Stimulated activated memory B cell treated with anti-CD40 and anti-IgM and Interleukin-4, amounts not matched to agents 10 μg/mL and 1 μg/mL and 100 μg/mL, for 72 hours (primary cell): ENCODE results near the gene CTPS2.
A peak's percentile ranks its signal among the peaks of the same experiment; 100 is the strongest.
"Not testable (repeated sequence)": the region's sequence is repeated elsewhere in the genome, so short reads cannot be mapped to it uniquely, and the experiment has no call there.

Experiments
- ATAC-seq: fragments of 150-1000 bp; cut with Tn5 transposase; 2 replicates; pipeline ENCODE4 v1.10.0; 2021
- H3K27ac Mint-ChIP-seq: one replicate; pipeline ENCODE4 v1.8.0; 2022; ENCODE audit warnings: mild to moderate bottlenecking, mixed read lengths
- H3K27me3 Mint-ChIP-seq: one replicate; pipeline ENCODE4 v1.8.0; 2022; ENCODE audit warnings: mixed read lengths
- H3K36me3 Mint-ChIP-seq: one replicate; pipeline ENCODE4 v1.8.0; 2022; ENCODE audit warnings: mixed read lengths
- H3K4me1 Mint-ChIP-seq: one replicate; pipeline ENCODE4 v1.8.0; 2022; ENCODE audit warnings: mixed read lengths
- H3K4me3 Mint-ChIP-seq: one replicate; pipeline ENCODE4 v1.8.0; 2022; ENCODE audit warnings: mild to moderate bottlenecking, moderate library complexity, mixed read lengths
- H3K9me3 Mint-ChIP-seq: one replicate; pipeline ENCODE4 v1.8.0; 2022; ENCODE audit warnings: mixed read lengths

The CTPS2 gene

GRCh38 chrX:16712548-16713155 lies at the start of gene CTPS2:
CTPS2 (minus strand) TSS chrX:16712669; CDS start chrX:16702902, 9,767 bp downstream.
- peak within 1 kb of the TSS; percentile 87 for H3K4me3 Mint-ChIP-seq
- H3K36me3 Mint-ChIP-seq, result no peaks in the 10 kb centered on the region
- peak; percentile 85 for ATAC-seq
- H3K27ac Mint-ChIP-seq, result peak within 1 kb of the TSS; percentile 87
- no peaks in the 10 kb centered on the region for H3K9me3 Mint-ChIP-seq
- no peaks in the 10 kb centered on the region for H3K27me3 Mint-ChIP-seq
- H3K4me1 Mint-ChIP-seq, result peaks cover 17% of the 10 kb centered on the region

- H3K9me3 Mint-ChIP-seq, H3K27me3 Mint-ChIP-seq, ATAC-seq, H3K27ac Mint-ChIP-seq, H3K4me1 Mint-ChIP-seq, H3K36me3 Mint-ChIP-seq, H3K4me3 Mint-ChIP-seq: not testable (repeated sequence)
Measured at GRCh38 chrX:16761500-16761899, 49.0 kb upstream of the CTPS2 start.

- H3K36me3 Mint-ChIP-seq, result peaks cover 32% of the 10 kb centered on the region
- no peak overlapping the region for H3K27ac Mint-ChIP-seq
- H3K4me1 Mint-ChIP-seq, result no peaks in the 10 kb centered on the region
- no peak overlapping the region for H3K4me3 Mint-ChIP-seq
- H3K27me3 Mint-ChIP-seq, result no peaks in the 10 kb centered on the region
- no peak for ATAC-seq
- H3K9me3 Mint-ChIP-seq, result no peaks in the 10 kb centered on the region
Measured at GRCh38 chrX:16756724-16757123, 44.3 kb upstream of the CTPS2 start.

- no peak overlapping the region for H3K27ac Mint-ChIP-seq
- no peak overlapping the region for H3K4me3 Mint-ChIP-seq
- H3K36me3 Mint-ChIP-seq, result peaks cover 32% of the 10 kb centered on the region
- no peaks in the 10 kb centered on the region for H3K4me1 Mint-ChIP-seq
- no peaks in the 10 kb centered on the region for H3K27me3 Mint-ChIP-seq
- no peaks in the 10 kb centered on the region for H3K9me3 Mint-ChIP-seq
- no peak for ATAC-seq
Measured at GRCh38 chrX:16754019-16754418, 41.5 kb upstream of the CTPS2 start.

GRCh38 chrX:16750136-16750535 lies 37.7 kb upstream of the CTPS2 start:
- peaks cover 23% of the 10 kb centered on the region for H3K36me3 Mint-ChIP-seq
- no peaks in the 10 kb centered on the region for H3K27me3 Mint-ChIP-seq
- no peaks in the 10 kb centered on the region for H3K4me1 Mint-ChIP-seq
- H3K27ac Mint-ChIP-seq, result no peak overlapping the region
- H3K9me3 Mint-ChIP-seq, result no peaks in the 10 kb centered on the region
- no peak for ATAC-seq
- H3K4me3 Mint-ChIP-seq, result no peak overlapping the region

GRCh38 chrX:16748425-16748824 lies 36.0 kb upstream of the CTPS2 start:
- Mint-ChIP-seq H3K4me3 (no peak overlapping the region), H3K36me3 (peaks cover 22% of the 10 kb centered on the region), H3K4me1 (no peaks in the 10 kb centered on the region), H3K27me3 (no peaks in the 10 kb centered on the region), H3K9me3 (no peaks in the 10 kb centered on the region), H3K27ac (no peak overlapping the region)
- no peak for ATAC-seq

GRCh38 chrX:16745659-16746058 lies 33.2 kb upstream of the CTPS2 start:
- Mint-ChIP-seq H3K4me1 (no peaks in the 10 kb centered on the region), H3K36me3 (peaks cover 20% of the 10 kb centered on the region), H3K4me3 (no peak overlapping the region), H3K9me3 (no peaks in the 10 kb centered on the region), H3K27ac (no peak overlapping the region), H3K27me3 (no peaks in the 10 kb centered on the region)
- ATAC-seq, result no peak

GRCh38 chrX:16745102-16745501 lies 32.6 kb upstream of the CTPS2 start:
- H3K27me3 Mint-ChIP-seq, result no peaks in the 10 kb centered on the region
- no peak overlapping the region for H3K27ac Mint-ChIP-seq
- H3K4me3 Mint-ChIP-seq, result no peak overlapping the region

GRCh38 chrX:16743604-16744325 lies 31.3 kb upstream of the CTPS2 start:
- no peaks in the 10 kb centered on the region for H3K9me3 Mint-ChIP-seq
- no peak overlapping the region for H3K4me3 Mint-ChIP-seq
- H3K36me3 Mint-ChIP-seq, result peaks cover 34% of the 10 kb centered on the region
- H3K27ac Mint-ChIP-seq, result no peak overlapping the region
- no peak for ATAC-seq
- no peaks in the 10 kb centered on the region for H3K4me1 Mint-ChIP-seq
- no peaks in the 10 kb centered on the region for H3K27me3 Mint-ChIP-seq

More at GRCh38 chrX:16745102-16745501, 32.6 kb upstream of the CTPS2 start:
- no peak for ATAC-seq
- peaks cover 26% of the 10 kb centered on the region for H3K36me3 Mint-ChIP-seq
- H3K9me3 Mint-ChIP-seq, result no peaks in the 10 kb centered on the region
- no peaks in the 10 kb centered on the region for H3K4me1 Mint-ChIP-seq

- no peaks in the 10 kb centered on the region for H3K27me3 Mint-ChIP-seq
- H3K4me1 Mint-ChIP-seq, result no peaks in the 10 kb centered on the region
- H3K9me3 Mint-ChIP-seq, result no peaks in the 10 kb centered on the region
- ATAC-seq, result no peak
- peaks cover 38% of the 10 kb centered on the region for H3K36me3 Mint-ChIP-seq
- H3K4me3 Mint-ChIP-seq, result no peak overlapping the region
- H3K27ac Mint-ChIP-seq, result no peak overlapping the region
Measured at GRCh38 chrX:16739574-16739973, 27.1 kb upstream of the CTPS2 start.

GRCh38 chrX:16737024-16737423 lies 24.6 kb upstream of the CTPS2 start:
- Mint-ChIP-seq H3K36me3 (peaks cover 32% of the 10 kb centered on the region), H3K4me3 (no peak overlapping the region)
- no peak for ATAC-seq

GRCh38 chrX:16733013-16733412 lies 20.5 kb upstream of the CTPS2 start:
- H3K27me3 Mint-ChIP-seq, result no peaks in the 10 kb centered on the region
- H3K27ac Mint-ChIP-seq, result no peak overlapping the region
- H3K4me1 Mint-ChIP-seq, result peaks cover 5% of the 10 kb centered on the region
- no peak for ATAC-seq
- H3K36me3 Mint-ChIP-seq, result peaks cover 14% of the 10 kb centered on the region
- no peaks in the 10 kb centered on the region for H3K9me3 Mint-ChIP-seq
- H3K4me3 Mint-ChIP-seq, result no peak overlapping the region

More at GRCh38 chrX:16737024-16737423, 24.6 kb upstream of the CTPS2 start:
- no peaks in the 10 kb centered on the region for H3K9me3 Mint-ChIP-seq
- H3K4me1 Mint-ChIP-seq, result peaks cover 5% of the 10 kb centered on the region
- no peaks in the 10 kb centered on the region for H3K27me3 Mint-ChIP-seq
- H3K27ac Mint-ChIP-seq, result no peak overlapping the region

- H3K27ac Mint-ChIP-seq, result no peak overlapping the region
Measured at GRCh38 chrX:16730450-16730849, 18.0 kb upstream of the CTPS2 start.

GRCh38 chrX:16727637-16728036 lies 15.2 kb upstream of the CTPS2 start:
- Mint-ChIP-seq H3K36me3 (peaks cover 11% of the 10 kb centered on the region), H3K9me3 (no peaks in the 10 kb centered on the region), H3K27ac (no peak overlapping the region), H3K4me3 (no peak overlapping the region), H3K4me1 (peaks cover 8% of the 10 kb centered on the region), H3K27me3 (no peaks in the 10 kb centered on the region)
- ATAC-seq, result no peak

More at GRCh38 chrX:16730450-16730849, 18.0 kb upstream of the CTPS2 start:
- no peaks in the 10 kb centered on the region for H3K9me3 Mint-ChIP-seq
- H3K36me3 Mint-ChIP-seq, result peaks cover 8% of the 10 kb centered on the region
- no peak for ATAC-seq
- no peak overlapping the region for H3K4me3 Mint-ChIP-seq
- H3K27me3 Mint-ChIP-seq, result no peaks in the 10 kb centered on the region
- peaks cover 9% of the 10 kb centered on the region for H3K4me1 Mint-ChIP-seq

GRCh38 chrX:16726347-16726988 lies 14.0 kb upstream of the CTPS2 start:
- H3K36me3 Mint-ChIP-seq, result peaks cover 11% of the 10 kb centered on the region

GRCh38 chrX:16725072-16725471 lies 12.6 kb upstream of the CTPS2 start:
- ATAC-seq, result no peak
- Mint-ChIP-seq H3K27me3 (no peaks in the 10 kb centered on the region), H3K4me3 (no peak overlapping the region)

More at GRCh38 chrX:16726347-16726988, 14.0 kb upstream of the CTPS2 start:
- not testable (repeated sequence) for H3K4me3 Mint-ChIP-seq, H3K27me3 Mint-ChIP-seq, ATAC-seq, H3K9me3 Mint-ChIP-seq, H3K4me1 Mint-ChIP-seq, H3K27ac Mint-ChIP-seq

More at GRCh38 chrX:16725072-16725471, 12.6 kb upstream of the CTPS2 start:
- no peak overlapping the region for H3K27ac Mint-ChIP-seq
- H3K4me1 Mint-ChIP-seq, result peaks cover 15% of the 10 kb centered on the region
- no peaks in the 10 kb centered on the region for H3K9me3 Mint-ChIP-seq
- peaks cover 11% of the 10 kb centered on the region for H3K36me3 Mint-ChIP-seq
